ENCODE data around the gene ARHGEF28. TPM values are rescaled to one million over a fixed set of nuclear protein-coding genes. Genes with fewer than 3 reads are reported as not detected.

Gene ARHGEF28
- total and polyA plus RNA-seq, 2 donors (not counting 1 experiment from before 2014, with no cell fraction given): not detected

GRCh38 chr5:73903169-73903568 lies 277.2 kb downstream of the ARHGEF28 start:
- H3K36me3 ChIP-seq (replicated peaks in 1 of 2; ENCODE audit: control extremely low read depth in 1 of 2, control insufficient read depth in 1 of 2, extremely low read depth in 1 of 2, insufficient read depth in 2 of 2, low read length in 1 of 2): no peaks in the 10 kb centered on the region
- CTCF ChIA-PET: interaction anchor here (0.9 to 4.0 kb wide), 13 partner anchors 10 to 863 kb away, joined by 3 to 86 read pairs (median 6); partner anchors contain the start of gene ENC1
- no peaks in the 10 kb centered on the region for H3K79me2 ChIP-seq (ENCODE audit: control insufficient read depth, insufficient read depth, low read length)
- intact Hi-C loops (cut with micrococcal nuclease): loop anchor here (5.0 to 10.0 kb wide), 4 partner anchors 308 to 1779 kb away; no protein-coding TSS in a partner anchor
- H2AFZ ChIP-seq (ENCODE audit: insufficient read depth, low read depth, low read length, poor library complexity, severe bottlenecking): no peak overlapping the region
- WGBS (ENCODE audit: insufficient coverage): 95% methylated on average over 6 of the region's 9 CpGs
- H3K9ac ChIP-seq (ENCODE audit: low read length): no peak overlapping the region
- POLR2A ChIA-PET: no interaction called here
- Mint-ChIP-seq H3K4me1 (no peaks in the 10 kb centered on the region), H3K9me3 (ENCODE audit: insufficient read depth) (no peaks in the 10 kb centered on the region), H3K27ac (no peak overlapping the region), H3K27me3 (peaks cover 42% of the 10 kb centered on the region), H3K4me3 (no peak overlapping the region)
- H4K20me1 ChIP-seq (ENCODE audit: control insufficient read depth, insufficient read depth, low read length, poor library complexity, severe bottlenecking): no peaks in the 10 kb centered on the region
- DNase-seq: no peak
- TF ChIP-seq EZH2 (IDR thresholded peaks at IDR 0.05; ENCODE audit: borderline replicate concordance, insufficient read depth, low read depth, low read length, poor library complexity, severe bottlenecking): no peak
- TF ChIP-seq, protein P1, sequence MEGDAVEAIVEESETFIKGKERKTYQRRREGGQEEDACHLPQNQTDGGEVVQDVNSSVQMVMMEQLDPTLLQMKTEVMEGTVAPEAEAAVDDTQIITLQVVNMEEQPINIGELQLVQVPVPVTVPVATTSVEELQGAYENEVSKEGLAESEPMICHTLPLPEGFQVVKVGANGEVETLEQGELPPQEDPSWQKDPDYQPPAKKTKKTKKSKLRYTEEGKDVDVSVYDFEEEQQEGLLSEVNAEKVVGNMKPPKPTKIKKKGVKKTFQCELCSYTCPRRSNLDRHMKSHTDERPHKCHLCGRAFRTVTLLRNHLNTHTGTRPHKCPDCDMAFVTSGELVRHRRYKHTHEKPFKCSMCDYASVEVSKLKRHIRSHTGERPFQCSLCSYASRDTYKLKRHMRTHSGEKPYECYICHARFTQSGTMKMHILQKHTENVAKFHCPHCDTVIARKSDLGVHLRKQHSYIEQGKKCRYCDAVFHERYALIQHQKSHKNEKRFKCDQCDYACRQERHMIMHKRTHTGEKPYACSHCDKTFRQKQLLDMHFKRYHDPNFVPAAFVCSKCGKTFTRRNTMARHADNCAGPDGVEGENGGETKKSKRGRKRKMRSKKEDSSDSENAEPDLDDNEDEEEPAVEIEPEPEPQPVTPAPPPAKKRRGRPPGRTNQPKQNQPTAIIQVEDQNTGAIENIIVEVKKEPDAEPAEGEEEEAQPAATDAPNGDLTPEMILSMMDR (IDR thresholded peaks at IDR 0.05): no peak
- H3K4me1 ChIP-seq (ENCODE audit: control insufficient read depth in 2 of 2, insufficient read depth in 2 of 2, low read length in 2 of 2): no peaks in the 10 kb centered on the region
- peaks cover 0 to 5% (median 0%) of the 10 kb centered on the region in 4 experiments for H3K27me3 ChIP-seq (replicated peaks in 1 of 4; ENCODE audit: control extremely low read depth in 1 of 4, control insufficient read depth in 3 of 4, insufficient read depth in 4 of 4, low read length in 3 of 4)
- no peak overlapping the region for H3K4me2 ChIP-seq (replicated peaks; ENCODE audit: low read depth, low read length, poor library complexity, severe bottlenecking)
- no peak overlapping the region for H3K27ac ChIP-seq (ENCODE audit: low read length in 2 of 2)
- no peak for ATAC-seq (ENCODE audit: low read depth)
- no peaks in the 10 kb centered on the region for H3K9me3 ChIP-seq (ENCODE audit: control extremely low read depth in 1 of 3, control insufficient read depth in 2 of 3, insufficient read depth in 1 of 3, low read length in 2 of 3)
- no peak overlapping the region for H3K4me3 ChIP-seq (ENCODE audit: control extremely low read depth in 1 of 5, extremely low read depth in 1 of 5, insufficient read depth in 1 of 5, low read depth in 2 of 5, low read length in 4 of 5)

GRCh38 chr5:73906277-73906676 lies 280.3 kb downstream of the ARHGEF28 start:
- no peak for TF ChIP-seq EZH2 (IDR thresholded peaks at IDR 0.05; ENCODE audit: borderline replicate concordance, insufficient read depth, low read depth, low read length, poor library complexity, severe bottlenecking)
- TF ChIP-seq, protein P1 (IDR thresholded peaks at IDR 0.05): no peak
- Mint-ChIP-seq H3K27me3 (peaks cover 18% of the 10 kb centered on the region), H3K4me3 (no peak overlapping the region), H3K27ac (no peak overlapping the region), H3K4me1 (no peaks in the 10 kb centered on the region), H3K9me3 (ENCODE audit: insufficient read depth) (no peaks in the 10 kb centered on the region)
- no peak overlapping the region for H2AFZ ChIP-seq (ENCODE audit: insufficient read depth, low read depth, low read length, poor library complexity, severe bottlenecking)
- H3K4me2 ChIP-seq (replicated peaks; ENCODE audit: low read depth, low read length, poor library complexity, severe bottlenecking): no peak overlapping the region
- ATAC-seq (ENCODE audit: low read depth) (no peak), DNase-seq (no peak)
- H3K27ac ChIP-seq (ENCODE audit: low read length in 2 of 2): no peak overlapping the region
- ChIA-PET CTCF (interaction anchor here (1.1 to 1.9 kb wide), 2 partner anchors 736 to 743 kb away, joined by 3 to 7 read pairs; no protein-coding TSS in a partner anchor), POLR2A (no interaction called here)
- H3K4me1 ChIP-seq (ENCODE audit: control insufficient read depth in 2 of 2, insufficient read depth in 2 of 2, low read length in 2 of 2): no peaks in the 10 kb centered on the region
- no peak overlapping the region for H3K9ac ChIP-seq (ENCODE audit: low read length)
- H3K79me2 ChIP-seq (ENCODE audit: control insufficient read depth, insufficient read depth, low read length): no peaks in the 10 kb centered on the region
- H3K36me3 ChIP-seq (replicated peaks in 1 of 2; ENCODE audit: control extremely low read depth in 1 of 2, control insufficient read depth in 1 of 2, extremely low read depth in 1 of 2, insufficient read depth in 2 of 2, low read length in 1 of 2): no peaks in the 10 kb centered on the region
- peaks cover 0 to 5% (median 0%) of the 10 kb centered on the region in 4 experiments for H3K27me3 ChIP-seq (replicated peaks in 1 of 4; ENCODE audit: control extremely low read depth in 1 of 4, control insufficient read depth in 3 of 4, insufficient read depth in 4 of 4, low read length in 3 of 4)
- WGBS (ENCODE audit: insufficient coverage): 82% methylated on average over 2 of the region's 3 CpGs
- no peaks in the 10 kb centered on the region for H3K9me3 ChIP-seq (ENCODE audit: control extremely low read depth in 1 of 3, control insufficient read depth in 2 of 3, insufficient read depth in 1 of 3, low read length in 2 of 3)
- no peak overlapping the region for H3K4me3 ChIP-seq (ENCODE audit: control extremely low read depth in 1 of 5, extremely low read depth in 1 of 5, insufficient read depth in 1 of 5, low read depth in 2 of 5, low read length in 4 of 5)
- intact Hi-C loops (cut with micrococcal nuclease): loop anchor here (10.0 kb wide), 3 partner anchors 311 to 1009 kb away; no protein-coding TSS in a partner anchor
- no peaks in the 10 kb centered on the region for H4K20me1 ChIP-seq (ENCODE audit: control insufficient read depth, insufficient read depth, low read length, poor library complexity, severe bottlenecking)

Data from B cell (primary cell).